GM12892 (cell line): ENCODE data around the gene SFRP4.

ENCODE experiments used
- POLR2A ChIP-seq: IDR thresholded peaks from 2 replicates; pipeline ENCODE4 v1.6.1; 2011; ENCODE audit warnings: low read depth, low read length, control low read depth
- POLR2AphosphoS5 ChIP-seq: IDR thresholded peaks from 2 replicates; pipeline ENCODE4 v1.6.1; 2011; ENCODE audit warnings: low read depth, low read length, control low read depth
- TAF1 ChIP-seq: IDR thresholded peaks from 2 replicates; pipeline ENCODE4 v1.6.1; 2011; ENCODE audit warnings: low read depth, mild to moderate bottlenecking, control low read depth, low read length, borderline replicate concordance

DNA sequence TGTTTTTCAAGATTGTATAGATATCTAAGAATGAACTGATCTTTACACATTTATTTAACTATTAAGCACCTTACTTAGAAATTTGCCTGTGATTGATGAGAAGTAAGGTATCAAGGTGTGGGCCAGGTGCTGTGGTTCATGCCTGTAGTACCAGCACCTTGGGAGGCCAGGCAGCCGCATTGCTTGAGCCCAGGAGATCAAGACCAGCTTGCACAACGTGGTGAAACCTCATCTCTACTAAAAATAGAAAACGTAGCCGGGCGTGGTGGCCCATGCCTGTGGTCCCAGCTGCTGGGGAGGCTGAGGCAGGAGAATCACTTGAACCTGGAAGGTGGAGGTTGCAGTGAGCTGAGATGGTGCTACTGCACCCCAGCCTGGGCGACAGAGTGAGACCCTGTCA is 34.5 kb downstream of the SFRP4 start:
- TF ChIP-seq POLR2A (no peak), POLR2AphosphoS5 (no peak), TAF1 (no peak)
